Head of caudate nucleus (tissue), 42 donors: ENCODE results near the gene PBX3.

Experiments
- DNase-seq, 42 donors: peaks; one replicate each; pipeline versions ENCODE4 v3.0.0 to v3.0.0-alpha.2; 2020 to 2021; ENCODE audit warnings: mixed read lengths in 7 of 42
- intact Hi-C: fragments of 100-400 bp; cut with DNase I; formaldehyde crosslinking; loops from one replicate; pipeline ENCODE4 v1.15.0; 2022

The PBX3 gene

DNA sequence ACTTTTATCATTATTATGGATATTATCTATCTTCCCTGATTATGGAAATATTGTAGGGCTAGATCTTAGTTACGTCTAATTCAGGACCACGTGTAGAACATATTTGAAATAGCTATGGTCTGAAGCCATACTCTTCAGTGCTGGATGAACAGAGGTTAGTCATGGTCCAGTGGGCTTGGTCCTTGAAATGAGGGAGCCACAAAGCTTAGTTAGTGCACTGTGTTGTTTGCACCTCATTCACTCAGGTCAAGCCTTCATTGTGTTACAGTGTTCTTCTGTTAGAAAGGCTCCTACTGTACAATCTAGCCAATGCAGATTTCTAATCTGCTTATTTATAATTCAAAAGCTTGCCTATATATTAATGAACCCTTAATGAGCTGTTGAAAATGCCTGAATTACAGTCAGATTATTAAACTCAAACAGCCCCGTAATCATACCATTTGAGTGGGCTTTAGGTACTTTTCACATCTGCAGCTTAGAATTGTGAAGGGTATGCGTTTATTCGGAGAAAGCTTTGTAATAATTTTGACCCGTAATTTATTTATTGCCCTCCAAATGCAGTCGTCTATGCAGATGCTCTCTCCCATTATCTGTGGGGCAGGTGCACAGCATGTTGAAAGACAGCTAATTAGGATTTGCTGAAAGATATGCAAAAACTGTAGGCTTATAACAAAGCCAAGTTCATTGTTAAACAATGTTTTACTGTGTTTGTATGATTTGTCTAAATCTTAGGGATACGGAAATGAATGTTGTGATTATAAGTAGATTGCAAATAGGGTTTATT, 164.9 kb downstream of the PBX3 start:
- intact Hi-C loops, result no loop called here
- no peak for DNase-seq

- intact Hi-C loops, result no loop called here
- DNase-seq, result no peak
Observed at GRCh38 chr9:125912667-125913066, 165.5 kb downstream of the PBX3 start.

DNA sequence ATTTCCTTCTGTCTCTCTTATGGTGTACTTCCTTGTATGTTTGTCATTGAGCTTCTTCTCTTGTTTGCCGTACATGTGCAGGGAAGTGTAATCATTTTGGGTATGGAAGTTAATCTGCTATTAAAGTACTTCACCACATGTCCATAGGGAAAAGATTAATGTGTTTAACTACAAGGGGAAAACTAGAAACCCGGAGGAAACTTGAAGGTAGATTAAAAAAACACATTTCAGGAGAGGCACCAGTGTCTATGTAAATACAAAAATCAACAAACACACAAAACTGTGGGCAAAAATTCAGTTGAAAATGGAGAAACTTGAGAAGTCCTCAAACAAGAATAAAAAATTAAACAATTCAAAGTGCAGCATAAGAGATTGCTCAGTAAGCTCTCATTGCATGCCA, 166.4 kb downstream of the PBX3 start:
- no peak for DNase-seq
- intact Hi-C loops, result no loop called here

DNA sequence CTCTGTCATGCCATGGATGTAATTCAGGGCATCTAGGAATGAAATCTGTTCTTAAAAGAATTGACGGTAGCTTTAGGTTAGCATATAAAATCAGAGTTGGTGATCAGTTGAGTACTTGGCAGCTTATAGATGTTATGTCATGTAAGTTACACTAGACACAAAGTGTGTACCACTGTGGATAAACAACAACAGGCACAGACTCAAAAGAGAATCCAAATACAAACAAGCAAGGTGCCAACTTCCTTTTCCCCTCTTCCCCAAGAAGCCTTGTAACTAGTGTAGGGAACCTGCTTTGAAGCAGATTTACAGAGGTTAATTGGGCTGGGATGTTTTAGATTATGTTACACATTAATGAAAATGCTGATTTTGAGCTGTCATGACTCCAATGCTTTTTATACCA, 167.2 kb downstream of the PBX3 start:
- no peak for DNase-seq
- intact Hi-C loops, result no loop called here

DNA sequence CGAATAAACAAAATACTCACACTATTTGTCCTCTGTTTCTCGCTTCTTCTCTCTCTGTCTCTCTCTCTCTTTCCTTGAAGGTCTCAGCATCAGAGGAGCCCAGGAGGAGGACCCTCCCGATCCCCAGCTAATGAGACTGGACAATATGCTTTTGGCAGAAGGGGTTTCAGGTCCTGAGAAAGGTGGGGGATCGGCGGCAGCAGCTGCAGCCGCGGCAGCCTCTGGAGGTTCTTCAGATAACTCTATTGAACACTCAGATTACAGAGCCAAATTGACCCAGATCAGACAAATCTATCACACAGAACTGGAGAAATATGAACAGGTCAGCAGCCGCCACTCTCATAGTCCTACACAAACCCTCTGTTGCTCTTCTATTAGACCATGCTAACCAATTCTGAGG, 168.4 kb downstream of the PBX3 start:
- intact Hi-C loops, result no loop called here
- no peak for DNase-seq

DNA sequence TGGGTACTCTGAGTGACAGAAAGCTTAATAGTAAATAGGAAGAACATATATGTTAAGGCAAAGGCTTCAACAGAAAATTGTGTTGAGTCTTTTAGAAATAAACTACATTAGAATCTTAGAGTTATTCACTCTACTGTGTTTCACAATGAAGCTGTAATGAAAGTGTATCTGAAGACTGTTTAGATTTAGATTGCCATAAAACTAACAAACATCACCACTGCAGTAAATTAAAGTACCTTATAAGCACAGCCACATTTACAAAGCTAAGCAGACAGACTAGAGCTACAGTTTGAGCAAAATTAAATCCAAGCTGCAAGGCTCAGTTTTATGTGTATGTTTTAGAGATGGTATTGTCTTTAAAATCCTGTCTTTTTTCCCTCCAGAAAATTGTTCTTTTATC, 172.4 kb downstream of the PBX3 start:
- no peak for DNase-seq
- intact Hi-C loops, result no loop called here

- no peak for DNase-seq
- intact Hi-C loops, result no loop called here
Observed at GRCh38 chr9:125920402-125920801, 173.2 kb downstream of the PBX3 start.

DNA sequence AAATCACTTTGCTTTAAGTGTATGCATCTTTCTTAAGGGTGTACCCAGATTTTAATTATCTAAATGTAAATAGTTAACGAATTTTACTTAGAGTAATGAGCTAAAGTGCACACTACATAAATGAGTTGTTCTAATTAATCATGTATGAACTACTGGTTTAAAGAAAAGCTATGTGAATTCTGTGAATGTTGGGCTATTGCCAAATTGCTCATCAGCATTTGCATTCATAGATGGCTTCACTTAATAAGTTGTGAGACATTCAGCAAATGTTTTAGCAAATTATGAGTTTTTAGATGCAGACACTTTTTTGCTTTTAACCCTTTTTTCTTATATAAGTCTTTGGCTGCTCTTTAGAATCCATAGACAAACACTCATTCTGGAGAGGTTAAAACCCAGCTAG, 175.7 kb downstream of the PBX3 start:
- intact Hi-C loops, result no loop called here

GRCh38 chr9:125924351-125924750, 177.2 kb downstream of the PBX3 start:
- no peak for DNase-seq
- intact Hi-C loops, result no loop called here

More for the DNA sequence above, 175.7 kb downstream of the PBX3 start:
- DNase-seq, result no peak

DNA sequence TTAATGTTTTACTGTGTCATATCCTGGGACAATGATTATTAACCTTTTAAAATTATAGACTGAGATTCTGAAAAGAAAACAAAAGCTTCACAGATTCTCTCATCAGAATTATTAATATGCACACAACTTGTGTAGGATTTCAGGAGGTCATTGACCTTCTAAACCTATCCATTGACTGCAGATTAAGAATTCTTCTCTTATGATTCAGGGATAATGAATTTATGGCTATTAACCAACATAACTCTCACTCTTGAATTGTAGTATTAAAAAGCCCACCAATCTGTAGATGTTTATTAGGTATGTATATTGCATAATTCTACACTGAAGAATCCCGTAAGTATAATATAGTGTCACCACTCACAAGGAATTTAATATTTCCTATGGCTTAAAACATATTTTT, 179.8 kb downstream of the PBX3 start:
- DNase-seq, result no peak
- intact Hi-C loops, result no loop called here

DNA sequence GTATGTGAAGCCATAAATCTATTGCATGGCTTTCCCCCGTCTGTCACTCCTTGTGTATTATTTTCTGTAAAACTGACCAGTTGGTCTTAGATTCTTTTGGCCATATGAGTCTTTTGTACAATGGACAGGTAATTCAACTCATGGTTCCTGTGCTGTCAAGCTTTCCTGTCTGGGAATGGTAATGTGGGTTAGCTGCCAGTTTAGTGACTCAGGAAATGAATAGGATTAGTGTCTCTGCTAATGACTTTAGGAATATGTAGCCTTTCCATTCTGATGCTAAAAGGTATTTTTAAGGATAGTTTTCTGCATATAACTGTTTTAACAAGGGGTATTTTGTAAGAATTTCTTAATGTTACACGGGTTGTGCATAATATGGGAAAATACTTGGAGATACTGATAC, 182.7 kb downstream of the PBX3 start:
- intact Hi-C loops, result no loop called here
- DNase-seq, result no peak

- intact Hi-C loops, result no loop called here
Observed at GRCh38 chr9:125931211-125931610, 184.0 kb downstream of the PBX3 start.

DNA sequence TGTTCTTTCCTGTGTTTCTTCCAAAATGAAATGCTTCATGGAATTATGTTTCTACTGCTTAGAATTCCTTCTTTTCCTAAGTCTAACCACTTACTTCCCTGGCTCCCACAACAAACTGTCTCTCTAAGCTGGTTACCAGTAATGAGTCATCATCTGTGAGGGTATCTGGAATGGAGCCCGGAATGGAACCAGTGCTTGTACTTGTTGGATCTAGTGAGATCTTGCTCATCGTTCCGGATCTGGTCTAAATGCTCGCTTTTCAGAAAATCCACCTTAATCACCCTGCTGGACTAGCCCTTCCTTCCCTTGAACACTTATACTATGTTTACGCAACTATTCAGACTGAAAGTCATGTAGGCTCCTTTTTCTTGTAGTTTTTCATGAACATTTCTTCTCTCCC, 184.8 kb downstream of the PBX3 start:
- DNase-seq, result peak in 35 of 42 donors; percentile 19 to 87 (median 66)

More at GRCh38 chr9:125931211-125931610, 184.0 kb downstream of the PBX3 start:
- no peak for DNase-seq

DNA sequence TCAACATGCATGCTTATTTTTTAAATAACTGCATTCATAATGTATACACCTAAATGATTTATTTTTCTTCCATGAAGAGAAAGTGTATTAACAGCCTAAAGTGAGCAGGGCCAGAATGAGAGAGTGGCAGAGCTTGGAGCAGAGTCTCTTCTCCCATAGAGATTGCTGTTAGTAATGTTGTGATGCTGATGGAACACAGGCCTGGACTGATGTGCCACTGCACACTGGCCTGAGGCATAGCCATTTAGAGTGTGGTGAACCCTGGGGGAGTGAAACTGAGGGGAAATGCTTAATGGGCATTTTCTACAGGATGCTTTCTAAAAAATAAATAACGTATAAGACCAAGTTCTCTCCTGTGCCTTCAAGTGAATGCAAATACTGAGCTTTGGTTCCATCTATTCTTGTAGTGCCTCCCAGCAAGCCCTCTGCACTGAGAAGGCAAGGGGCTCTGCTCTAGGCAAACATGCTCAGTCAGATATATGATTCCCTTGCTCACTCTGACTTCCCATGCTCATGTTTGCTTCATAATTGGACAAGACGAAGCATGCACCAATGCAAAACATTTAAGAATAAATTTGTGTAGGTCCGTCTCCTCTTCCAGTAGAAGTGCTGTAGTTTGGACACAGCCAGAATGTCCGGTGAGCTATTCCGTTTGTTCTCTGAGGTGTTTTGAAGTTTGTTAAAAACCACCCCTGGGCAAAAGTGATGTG, 185.7 kb downstream of the PBX3 start:
- intact Hi-C loops, result no loop called here
- no peak for DNase-seq

More for the DNA sequence above, 184.8 kb downstream of the PBX3 start:
- intact Hi-C loops, result no loop called here

GRCh38 chr9:125942125-125942524, 195.0 kb downstream of the PBX3 start:
- intact Hi-C loops, result no loop called here
- DNase-seq, result no peak

GRCh38 chr9:125943831-125944230, 196.7 kb downstream of the PBX3 start:
- intact Hi-C loops, result no loop called here
- DNase-seq, result no peak

DNA sequence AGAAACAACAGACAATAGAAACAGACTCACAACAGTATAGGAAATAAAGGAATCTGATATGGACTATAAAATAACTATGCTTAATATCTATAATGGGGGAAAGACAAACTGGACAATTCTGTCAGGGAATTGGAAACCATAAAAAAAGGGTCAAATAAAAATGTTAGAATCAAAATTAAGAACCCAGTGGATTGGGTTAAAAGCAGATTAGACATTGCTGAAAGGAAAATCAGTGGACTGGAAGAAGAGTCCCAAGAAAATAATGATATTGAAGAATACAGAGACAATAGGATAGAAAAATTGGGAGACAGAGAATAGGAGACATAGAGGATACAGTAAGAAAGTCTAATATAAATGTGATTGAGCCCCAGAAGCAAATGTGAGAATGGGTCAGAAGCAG, 199.2 kb downstream of the PBX3 start:
- intact Hi-C loops, result no loop called here
- no peak for DNase-seq

- DNase-seq, result no peak
Observed at GRCh38 chr9:125948887-125949596, 201.9 kb downstream of the PBX3 start.

GRCh38 chr9:125949703-125950460, 202.7 kb downstream of the PBX3 start:
- intact Hi-C loops, result no loop called here
- peak in 7 of 42 donors; percentile 30 to 60 (median 44) for DNase-seq

More at GRCh38 chr9:125948887-125949596, 201.9 kb downstream of the PBX3 start:
- intact Hi-C loops, result no loop called here
